ENCODE results near the gene PPP4R3B.
"Not testable (repeated sequence)": the region's sequence is repeated elsewhere in the genome, so short reads cannot be mapped to it uniquely, and the experiment has no call there.

PPP4R3B gene

GRCh38 chr2:55598056-55598795 lies 19.2 kb downstream of the PPP4R3B start:
- H3K9me3 ChIP-seq (ENCODE audit: insufficient read depth, low read length), result no peaks in the 10 kb centered on the region
- H3K36me3 ChIP-seq (ENCODE audit: low read length), result peaks cover 43% of the 10 kb centered on the region
- H3K27ac ChIP-seq (ENCODE audit: low read depth, low read length), result no peak overlapping the region
- H3K4me2 ChIP-seq (ENCODE audit: low read depth, low read length, poor library complexity, severe bottlenecking), result no peak overlapping the region
- no peak overlapping the region for H3K4me3 ChIP-seq (ENCODE audit: insufficient read depth, low read length, poor library complexity, severe bottlenecking)
- H3K9me2 ChIP-seq (replicated peaks; ENCODE audit: insufficient read depth, low read length), result no peaks in the 10 kb centered on the region
- H2AFZ ChIP-seq (ENCODE audit: low read depth, low read length, severe bottlenecking), result no peak overlapping the region
- no peaks in the 10 kb centered on the region for H3K27me3 ChIP-seq (ENCODE audit: low read length)
- no peak for TF ChIP-seq CTCF (IDR thresholded peaks at IDR 0.05; ENCODE audit: insufficient read depth, low read length, poor library complexity, severe bottlenecking)
- no peak for TF ChIP-seq EZH2phosphoT487 (conservative IDR thresholded peaks at IDR 0.05; ENCODE audit: low read length)
- peaks cover 5% of the 10 kb centered on the region for H4K20me1 ChIP-seq (ENCODE audit: low read depth, low read length)
- peaks cover 65% of the 10 kb centered on the region for H3K79me2 ChIP-seq (ENCODE audit: insufficient read depth, low read length)
- peaks cover 4% of the 10 kb centered on the region for H3F3A ChIP-seq (ENCODE audit: insufficient read depth)
- no peak overlapping the region for H3K9ac ChIP-seq (ENCODE audit: low read length)

GRCh38 chr2:55596795-55597194 lies 20.6 kb downstream of the PPP4R3B start:
- not testable (repeated sequence) for H3K4me2 ChIP-seq (ENCODE audit: low read depth, low read length, poor library complexity, severe bottlenecking); H2AFZ ChIP-seq (ENCODE audit: low read depth, low read length, severe bottlenecking); H3K9ac ChIP-seq (ENCODE audit: low read length); H3K9me3 ChIP-seq (ENCODE audit: insufficient read depth, low read length); H3K4me3 ChIP-seq (ENCODE audit: insufficient read depth, low read length, poor library complexity, severe bottlenecking); H3K27me3 ChIP-seq (ENCODE audit: low read length); H3K9me2 ChIP-seq (replicated peaks; ENCODE audit: insufficient read depth, low read length); H3K27ac ChIP-seq (ENCODE audit: low read depth, low read length)
- Histone ChIP-seq H3K36me3 (ENCODE audit: low read length) (peaks cover 38% of the 10 kb centered on the region), H4K20me1 (ENCODE audit: low read depth, low read length) (peaks cover 11% of the 10 kb centered on the region; the same call in 1 of the 2 replicates), H3F3A (ENCODE audit: insufficient read depth) (peaks cover 10% of the 10 kb centered on the region), H3K79me2 (ENCODE audit: insufficient read depth, low read length) (peaks cover 64% of the 10 kb centered on the region)

GRCh38 chr2:55595536-55595935 lies 21.9 kb downstream of the PPP4R3B start:
- Histone ChIP-seq H3K9ac (ENCODE audit: low read length) (no peak overlapping the region), H3K9me2 (replicated peaks; ENCODE audit: insufficient read depth, low read length) (no peaks in the 10 kb centered on the region), H3K4me2 (ENCODE audit: low read depth, low read length, poor library complexity, severe bottlenecking) (no peak overlapping the region), H4K20me1 (ENCODE audit: low read depth, low read length) (peaks cover 15% of the 10 kb centered on the region; the same call in 1 of the 2 replicates), H3F3A (ENCODE audit: insufficient read depth) (peaks cover 13% of the 10 kb centered on the region), H3K4me3 (ENCODE audit: insufficient read depth, low read length, poor library complexity, severe bottlenecking) (no peak overlapping the region), H3K9me3 (ENCODE audit: insufficient read depth, low read length) (no peaks in the 10 kb centered on the region), H3K79me2 (ENCODE audit: insufficient read depth, low read length) (peaks cover 62% of the 10 kb centered on the region), H3K36me3 (ENCODE audit: low read length) (peaks cover 42% of the 10 kb centered on the region), H3K27ac (ENCODE audit: low read depth, low read length) (no peak overlapping the region), H2AFZ (ENCODE audit: low read depth, low read length, severe bottlenecking) (no peak overlapping the region), H3K27me3 (ENCODE audit: low read length) (no peaks in the 10 kb centered on the region)
- no peak for TF ChIP-seq CTCF (IDR thresholded peaks at IDR 0.05; ENCODE audit: insufficient read depth, low read length, poor library complexity, severe bottlenecking)
- no peak for TF ChIP-seq EZH2phosphoT487 (conservative IDR thresholded peaks at IDR 0.05; ENCODE audit: low read length)

GRCh38 chr2:55592130-55592529 lies 25.3 kb downstream of the PPP4R3B start:
- Histone ChIP-seq H3K79me2 (ENCODE audit: insufficient read depth, low read length) (peaks cover 68% of the 10 kb centered on the region), H3K27ac (ENCODE audit: low read depth, low read length) (no peak overlapping the region)

More at GRCh38 chr2:55592130-55592529, 25.3 kb downstream of the PPP4R3B start:
- no peaks in the 10 kb centered on the region for H3K27me3 ChIP-seq (ENCODE audit: low read length)
- no peak overlapping the region for H2AFZ ChIP-seq (ENCODE audit: low read depth, low read length, severe bottlenecking)
- H3K9ac ChIP-seq (ENCODE audit: low read length), result no peak overlapping the region
- no peak overlapping the region for H3K4me3 ChIP-seq (ENCODE audit: insufficient read depth, low read length, poor library complexity, severe bottlenecking)
- no peaks in the 10 kb centered on the region for H3K9me3 ChIP-seq (ENCODE audit: insufficient read depth, low read length)
- no peak for TF ChIP-seq EZH2phosphoT487 (conservative IDR thresholded peaks at IDR 0.05; ENCODE audit: low read length)
- TF ChIP-seq CTCF (IDR thresholded peaks at IDR 0.05; ENCODE audit: insufficient read depth, low read length, poor library complexity, severe bottlenecking), result no peak
- peaks cover 18% of the 10 kb centered on the region; the same call in 1 of the 2 replicates for H4K20me1 ChIP-seq (ENCODE audit: low read depth, low read length)
- H3K36me3 ChIP-seq (ENCODE audit: low read length), result peaks cover 47% of the 10 kb centered on the region
- no peaks in the 10 kb centered on the region for H3K9me2 ChIP-seq (replicated peaks; ENCODE audit: insufficient read depth, low read length)
- H3K4me2 ChIP-seq (ENCODE audit: low read depth, low read length, poor library complexity, severe bottlenecking), result no peak overlapping the region
- H3F3A ChIP-seq (ENCODE audit: insufficient read depth), result peaks cover 16% of the 10 kb centered on the region

Data from SU-DHL-6 (cell line).